Ishikawa (cell line): ENCODE data around the gene ARHGAP26.

Experiments used
- CEBPB ChIP-seq: IDR thresholded peaks from 2 replicates; pipeline ENCODE4 v1.6.1; 2012
- CREB1 ChIP-seq: IDR thresholded peaks from 2 replicates; pipeline ENCODE4 v1.6.1; 2012; ENCODE audit warnings: low read depth
- EGR1 ChIP-seq: IDR thresholded peaks from 2 replicates; pipeline ENCODE4 v1.6.1; 2012
- EP300 ChIP-seq: IDR thresholded peaks from 2 replicates; pipeline ENCODE4 v1.6.1; 2012; ENCODE audit warnings: borderline replicate concordance
- FOXM1 ChIP-seq: IDR thresholded peaks from 2 replicates; pipeline ENCODE4 v1.6.1; 2012; ENCODE audit warnings: low read depth, borderline replicate concordance
- NFIC ChIP-seq: IDR thresholded peaks from 2 replicates; pipeline ENCODE4 v1.6.1; 2012
- RAD21 ChIP-seq: IDR thresholded peaks from 2 replicates; pipeline ENCODE4 v1.6.1; 2012; ENCODE audit warnings: low read depth
- REST ChIP-seq: IDR thresholded peaks from 2 replicates; pipeline ENCODE4 v1.6.1; 2012; ENCODE audit warnings: low read depth, mild to moderate bottlenecking
- TAF1 ChIP-seq: IDR thresholded peaks from 2 replicates; pipeline ENCODE4 v1.6.1; 2012; ENCODE audit warnings: low read depth, mild to moderate bottlenecking
- TCF12 ChIP-seq: IDR thresholded peaks from 2 replicates; pipeline ENCODE4 v1.6.1; 2012; ENCODE audit warnings: low read depth
- TEAD4 ChIP-seq: IDR thresholded peaks from 2 replicates; pipeline ENCODE4 v1.6.1; 2012
- USF1 ChIP-seq: IDR thresholded peaks from 2 replicates; pipeline ENCODE4 v1.6.1; 2012
- YY1 ChIP-seq: IDR thresholded peaks from 2 replicates; pipeline ENCODE4 v1.6.1; 2012; ENCODE audit warnings: low read depth
- ZBTB7A ChIP-seq: IDR thresholded peaks from 2 replicates; pipeline ENCODE4 v1.6.1; 2012; ENCODE audit warnings: low read depth
- TF ChIP-seq, protein P1 (sequence below): IDR thresholded peaks from 2 replicates; pipeline ENCODE4 v1.6.1; 2012

Gene ARHGAP26

GRCh38 chr5:142783601-142784341 is 13.6 kb downstream of the ARHGAP26 start:
- no peak for TF ChIP-seq TCF12

GRCh38 chr5:142784401-142784955 is 14.3 kb downstream of the ARHGAP26 start:
- TF ChIP-seq YY1 (no peak), USF1 (no peak), RAD21 (no peak)

GRCh38 chr5:142785206-142785605 is 15.0 kb downstream of the ARHGAP26 start:
- TF ChIP-seq EP300 (no peak), TEAD4 (no peak), RAD21 (no peak), TAF1 (no peak), CREB1 (no peak), REST (no peak), EGR1 (no peak), CEBPB (no peak), YY1 (no peak), ZBTB7A (no peak)
- TF ChIP-seq, protein P1, sequence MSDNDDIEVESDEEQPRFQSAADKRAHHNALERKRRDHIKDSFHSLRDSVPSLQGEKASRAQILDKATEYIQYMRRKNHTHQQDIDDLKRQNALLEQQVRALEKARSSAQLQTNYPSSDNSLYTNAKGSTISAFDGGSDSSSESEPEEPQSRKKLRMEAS: no peak

DNA sequence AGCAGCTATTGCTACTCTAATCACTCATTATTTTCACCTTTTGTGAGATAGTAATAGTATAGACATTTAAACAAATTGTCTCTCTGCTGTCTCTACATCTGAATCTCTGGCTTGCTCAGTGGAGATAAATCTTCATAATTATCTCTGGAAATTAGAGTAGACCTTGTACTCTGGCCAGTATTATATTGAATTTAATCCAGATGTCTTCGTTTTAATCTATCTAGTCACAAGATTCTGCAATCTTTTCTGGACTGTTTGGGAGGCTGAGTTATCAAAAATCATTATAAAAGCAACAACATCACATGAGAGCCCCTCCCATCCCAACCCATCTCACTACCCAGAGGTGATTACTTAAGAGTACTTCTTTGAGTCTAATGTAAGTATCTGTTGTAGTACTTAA is 19.0 kb downstream of the ARHGAP26 start:
- no peak for TF ChIP-seq TCF12
- TF ChIP-seq NFIC: no peak
- no peak for TF ChIP-seq TEAD4
- TF ChIP-seq RAD21: no peak
- TF ChIP-seq REST: no peak
- no peak for TF ChIP-seq CEBPB
- TF ChIP-seq, protein P1: no peak
- no peak for TF ChIP-seq ZBTB7A
- TF ChIP-seq TAF1: no peak
- no peak for TF ChIP-seq USF1
- no peak for TF ChIP-seq CREB1
- TF ChIP-seq EGR1: no peak
- no peak for TF ChIP-seq EP300
- TF ChIP-seq FOXM1: no peak
- TF ChIP-seq YY1: no peak

DNA sequence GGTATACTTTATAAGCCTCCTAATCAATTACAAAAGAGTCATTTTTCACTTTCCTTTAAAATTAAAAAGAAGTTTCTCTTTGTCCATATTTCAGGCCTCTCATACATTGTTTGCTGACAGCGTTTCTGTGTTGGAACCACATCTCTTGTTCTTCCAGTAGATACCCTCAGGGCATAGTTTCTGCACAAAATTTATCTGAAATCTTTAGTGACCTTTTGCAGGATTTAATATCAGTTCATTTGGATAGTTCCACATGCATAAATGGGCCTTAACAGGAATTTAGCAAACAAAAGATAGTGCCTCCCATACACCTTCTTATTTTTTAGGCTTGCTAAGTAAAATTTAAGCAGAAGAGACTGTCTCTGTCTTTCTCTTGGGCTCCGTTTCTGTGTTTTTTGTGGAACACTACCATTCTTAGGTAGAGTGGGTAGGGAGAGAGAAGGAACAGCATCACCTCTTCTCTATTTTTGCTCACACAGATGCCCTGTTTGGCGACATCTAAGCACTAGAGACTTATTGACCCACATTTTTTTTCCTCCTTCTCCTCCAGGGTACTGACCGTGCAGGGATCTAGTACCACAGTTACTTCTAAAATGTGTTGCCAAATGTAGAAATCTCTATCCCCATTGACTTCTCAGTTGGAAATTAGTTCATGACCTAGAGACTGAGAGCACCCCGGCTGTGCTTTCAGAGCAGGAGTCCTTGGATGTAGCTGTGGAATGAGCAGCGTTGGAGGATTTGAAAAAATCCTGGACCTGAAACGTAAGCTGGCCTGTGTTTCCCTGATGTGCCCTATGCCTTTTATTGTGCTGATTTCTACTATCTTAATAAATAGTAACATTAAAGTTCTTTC is 22.1 kb downstream of the ARHGAP26 start:
- TF ChIP-seq CEBPB: no peak
- no peak for TF ChIP-seq EGR1

GRCh38 chr5:142792865-142793232 is 22.7 kb downstream of the ARHGAP26 start:
- no peak for TF ChIP-seq CEBPB
- TF ChIP-seq NFIC: no peak
- no peak for TF ChIP-seq RAD21
- TF ChIP-seq EGR1: no peak
- TF ChIP-seq TAF1: no peak
- no peak for TF ChIP-seq EP300
- TF ChIP-seq TCF12: no peak
- TF ChIP-seq YY1: no peak
- no peak for TF ChIP-seq CREB1
- no peak for TF ChIP-seq FOXM1
- TF ChIP-seq, protein P1: no peak
- TF ChIP-seq USF1: no peak
- no peak for TF ChIP-seq REST
- no peak for TF ChIP-seq ZBTB7A
- no peak for TF ChIP-seq TEAD4
